ES-I3 (cell line): Measurements from ENCODE around the gene CBX5.

ENCODE experiments used
- H3K36me3 ChIP-seq: 2 replicates; pipeline ENCODE4 v1.6.1; 2013; ENCODE audit warnings: mild to moderate bottlenecking, low read length, control low read depth, moderate library complexity; ENCODE audit not compliant: insufficient read depth
- H3K4me1 ChIP-seq: 2 replicates; pipeline ENCODE4 v1.6.1; 2013; ENCODE audit warnings: mild to moderate bottlenecking, control low read depth, low read length; ENCODE audit not compliant: insufficient read depth
- H3K9ac ChIP-seq: 2 replicates; pipeline ENCODE4 v1.6.1; 2013; ENCODE audit warnings: low read depth, mild to moderate bottlenecking, low read length, moderate library complexity
- H3K9me3 ChIP-seq: 2 replicates; pipeline ENCODE4 v1.6.1; 2013; ENCODE audit warnings: mild to moderate bottlenecking, low read length, moderate library complexity; ENCODE audit not compliant: control insufficient read depth, insufficient read depth

Gene CBX5

GRCh38 chr12:54214553-54215406 lies 65.1 kb downstream of the CBX5 start:
- Histone ChIP-seq H3K4me1 (peaks cover 4% of the 10 kb centered on the region; the same call in 1 of the 2 replicates), H3K36me3 (no peaks in the 10 kb centered on the region), H3K9ac (no peak overlapping the region; the same call in 1 of the 2 replicates), H3K9me3 (no peaks in the 10 kb centered on the region)

- Histone ChIP-seq H3K9ac (no peak overlapping the region), H3K36me3 (no peaks in the 10 kb centered on the region), H3K4me1 (peaks cover under 1% of the 10 kb centered on the region; the same call in 1 of the 2 replicates), H3K9me3 (no peaks in the 10 kb centered on the region)
Observed at GRCh38 chr12:54213079-54213478, 66.8 kb downstream of the CBX5 start.

GRCh38 chr12:54211920-54212319 lies 68.0 kb downstream of the CBX5 start:
- no peaks in the 10 kb centered on the region for H3K36me3 ChIP-seq
- no peak overlapping the region for H3K9ac ChIP-seq
- no peaks in the 10 kb centered on the region; the same call in none of the 2 replicates for H3K4me1 ChIP-seq
- H3K9me3 ChIP-seq, result no peaks in the 10 kb centered on the region

- H3K9ac ChIP-seq, result no peak overlapping the region
- H3K9me3 ChIP-seq, result no peaks in the 10 kb centered on the region
- no peaks in the 10 kb centered on the region for H3K36me3 ChIP-seq
- no peaks in the 10 kb centered on the region; the same call in none of the 2 replicates for H3K4me1 ChIP-seq
Observed at GRCh38 chr12:54210400-54210790, 69.5 kb downstream of the CBX5 start.

GRCh38 chr12:54208591-54208990 lies 71.3 kb downstream of the CBX5 start:
- H3K9ac ChIP-seq, result no peak overlapping the region
- no peaks in the 10 kb centered on the region; the same call in 1 of the 2 replicates for H3K4me1 ChIP-seq
- H3K9me3 ChIP-seq, result no peaks in the 10 kb centered on the region
- no peaks in the 10 kb centered on the region for H3K36me3 ChIP-seq

GRCh38 chr12:54207539-54208294 lies 72.2 kb downstream of the CBX5 start:
- H3K36me3 ChIP-seq, result no peaks in the 10 kb centered on the region
- no peak overlapping the region for H3K9ac ChIP-seq
- H3K9me3 ChIP-seq, result no peaks in the 10 kb centered on the region

GRCh38 chr12:54206791-54207190 lies 73.1 kb downstream of the CBX5 start:
- Histone ChIP-seq H3K36me3 (no peaks in the 10 kb centered on the region), H3K9ac (no peak overlapping the region), H3K4me1 (no peaks in the 10 kb centered on the region; the same call in 1 of the 2 replicates), H3K9me3 (no peaks in the 10 kb centered on the region)

More at GRCh38 chr12:54207539-54208294, 72.2 kb downstream of the CBX5 start:
- H3K4me1 ChIP-seq, result no peaks in the 10 kb centered on the region; the same call in 1 of the 2 replicates

- H3K4me1 ChIP-seq, result no peaks in the 10 kb centered on the region; the same call in 1 of the 2 replicates
- H3K9me3 ChIP-seq, result no peaks in the 10 kb centered on the region
- no peak overlapping the region for H3K9ac ChIP-seq
- no peaks in the 10 kb centered on the region for H3K36me3 ChIP-seq
Observed at GRCh38 chr12:54204316-54204715, 75.6 kb downstream of the CBX5 start.

- Histone ChIP-seq H3K9ac (no peak overlapping the region), H3K36me3 (no peaks in the 10 kb centered on the region), H3K9me3 (no peaks in the 10 kb centered on the region), H3K4me1 (peaks cover 6% of the 10 kb centered on the region)
Observed at GRCh38 chr12:54201001-54201794, 78.7 kb downstream of the CBX5 start.

- Histone ChIP-seq H3K9ac (no peak overlapping the region), H3K36me3 (no peaks in the 10 kb centered on the region), H3K4me1 (peaks cover 6% of the 10 kb centered on the region), H3K9me3 (no peaks in the 10 kb centered on the region)
Observed at GRCh38 chr12:54200412-54200811, 79.5 kb downstream of the CBX5 start.

GRCh38 chr12:54199917-54200316 lies 80.0 kb downstream of the CBX5 start:
- H3K36me3 ChIP-seq, result no peaks in the 10 kb centered on the region
- no peaks in the 10 kb centered on the region for H3K9me3 ChIP-seq
- peaks cover 6% of the 10 kb centered on the region for H3K4me1 ChIP-seq
- H3K9ac ChIP-seq, result no peak overlapping the region

- peaks cover 6% of the 10 kb centered on the region for H3K4me1 ChIP-seq
- no peaks in the 10 kb centered on the region for H3K36me3 ChIP-seq
- H3K9me3 ChIP-seq, result no peaks in the 10 kb centered on the region
Observed at GRCh38 chr12:54199034-54199433, 80.9 kb downstream of the CBX5 start.

GRCh38 chr12:54197431-54197909 lies 82.5 kb downstream of the CBX5 start:
- no peak overlapping the region for H3K9ac ChIP-seq

More at GRCh38 chr12:54199034-54199433, 80.9 kb downstream of the CBX5 start:
- no peak overlapping the region for H3K9ac ChIP-seq

GRCh38 chr12:54197010-54197409 lies 82.9 kb downstream of the CBX5 start:
- no peak overlapping the region for H3K9ac ChIP-seq
- H3K4me1 ChIP-seq, result peaks cover 6% of the 10 kb centered on the region
- H3K9me3 ChIP-seq, result no peaks in the 10 kb centered on the region
- no peaks in the 10 kb centered on the region for H3K36me3 ChIP-seq

More at GRCh38 chr12:54197431-54197909, 82.5 kb downstream of the CBX5 start:
- H3K9me3 ChIP-seq, result no peaks in the 10 kb centered on the region
- H3K4me1 ChIP-seq, result peaks cover 6% of the 10 kb centered on the region
- H3K36me3 ChIP-seq, result no peaks in the 10 kb centered on the region
